Medulla oblongata (tissue), 1 donor: Measurements from ENCODE around the gene TRAFD1.
"Not testable (repeated sequence)": the region's sequence is repeated elsewhere in the genome, so short reads cannot be mapped to it uniquely, and the experiment has no call there.

Experiments
- DNase-seq: peaks from one replicate; pipeline ENCODE4 v3.0.0-alpha.2; 2015; ENCODE audit errors: extremely low spot score

Gene TRAFD1, protein sequence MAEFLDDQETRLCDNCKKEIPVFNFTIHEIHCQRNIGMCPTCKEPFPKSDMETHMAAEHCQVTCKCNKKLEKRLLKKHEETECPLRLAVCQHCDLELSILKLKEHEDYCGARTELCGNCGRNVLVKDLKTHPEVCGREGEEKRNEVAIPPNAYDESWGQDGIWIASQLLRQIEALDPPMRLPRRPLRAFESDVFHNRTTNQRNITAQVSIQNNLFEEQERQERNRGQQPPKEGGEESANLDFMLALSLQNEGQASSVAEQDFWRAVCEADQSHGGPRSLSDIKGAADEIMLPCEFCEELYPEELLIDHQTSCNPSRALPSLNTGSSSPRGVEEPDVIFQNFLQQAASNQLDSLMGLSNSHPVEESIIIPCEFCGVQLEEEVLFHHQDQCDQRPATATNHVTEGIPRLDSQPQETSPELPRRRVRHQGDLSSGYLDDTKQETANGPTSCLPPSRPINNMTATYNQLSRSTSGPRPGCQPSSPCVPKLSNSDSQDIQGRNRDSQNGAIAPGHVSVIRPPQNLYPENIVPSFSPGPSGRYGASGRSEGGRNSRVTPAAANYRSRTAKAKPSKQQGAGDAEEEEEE

DNA sequence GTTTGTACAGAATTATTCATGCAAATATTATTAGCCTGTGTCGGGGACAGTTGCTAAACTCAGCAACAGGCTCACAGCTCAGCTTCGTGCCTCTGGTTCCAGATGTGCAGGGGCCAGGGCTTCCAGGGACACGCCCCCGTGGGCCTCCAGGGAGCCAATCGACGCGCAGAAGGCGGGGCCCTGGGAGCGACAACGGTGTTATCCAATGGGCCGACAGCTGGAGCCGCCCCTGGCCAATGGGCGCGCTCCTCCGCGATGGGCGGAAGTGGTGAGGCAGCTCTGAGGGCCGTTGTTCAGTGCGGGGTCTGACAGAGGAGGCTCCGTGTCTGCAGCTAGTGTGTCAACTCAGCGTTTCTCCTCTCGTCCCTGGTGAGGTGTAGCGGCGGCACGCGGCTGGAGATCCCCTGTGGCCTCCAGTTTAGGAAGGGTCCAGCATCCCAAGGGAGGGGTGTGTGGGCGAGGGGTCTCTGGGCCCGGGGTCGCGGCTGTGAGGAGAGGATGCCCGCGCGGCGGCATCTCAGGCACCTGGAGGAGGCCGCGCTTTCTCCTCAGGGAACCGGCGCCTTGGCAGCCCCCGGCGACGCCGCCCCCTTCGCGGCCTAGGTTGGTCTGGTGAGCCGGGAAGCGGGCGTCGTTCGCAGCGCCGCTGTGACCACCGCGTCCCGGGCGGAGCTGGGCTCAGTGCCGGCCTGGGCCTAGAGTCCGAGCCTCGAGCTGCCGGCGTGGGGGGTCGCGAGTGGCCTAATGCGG lies at the start of gene TRAFD1:
Gene TRAFD1, plus strand, starts transcription at position 311 of the 750 bp plus-strand sequence. CDS start 4,963 bp downstream, outside the sequence.
- DNase-seq = peak; percentile 98

DNA sequence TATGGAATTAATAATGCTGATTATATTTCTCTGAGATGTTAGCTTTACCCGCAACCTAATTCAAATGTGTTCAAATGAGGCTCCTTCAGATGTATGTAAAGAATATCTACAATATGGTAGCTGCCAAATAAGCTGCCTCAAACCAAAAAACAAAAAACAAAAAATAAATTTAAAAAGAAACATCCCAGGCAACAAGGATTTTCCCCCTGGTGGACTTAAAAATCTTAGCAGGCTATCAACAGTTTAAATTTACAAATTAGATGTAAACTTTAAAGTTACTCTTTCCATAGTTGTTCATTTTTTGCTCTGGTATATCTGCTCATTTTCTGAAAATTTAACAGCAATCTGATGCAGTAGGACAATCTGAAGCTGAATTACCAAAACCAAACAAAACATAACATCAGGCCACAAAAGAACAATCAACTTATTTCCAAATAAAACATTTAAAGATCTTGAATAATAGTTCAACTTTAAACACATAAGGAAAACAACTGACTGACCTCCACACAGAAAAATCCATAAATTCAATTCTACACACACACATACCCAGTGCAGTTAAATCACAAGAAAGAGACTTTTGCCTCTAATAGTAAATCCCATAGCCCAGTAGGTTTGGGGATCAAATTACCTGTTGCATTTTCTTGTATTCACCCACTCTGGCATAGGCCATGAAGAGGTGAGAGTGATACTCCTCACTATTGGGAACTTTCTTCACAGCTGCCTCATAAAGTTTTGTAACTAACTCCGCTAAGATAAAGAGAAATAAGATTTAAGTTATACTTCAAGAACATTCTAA lies 38.1 kb upstream of the TRAFD1 start:
- no peak for DNase-seq

GRCh38 chr12:112087851-112088250 lies 37.5 kb upstream of the TRAFD1 start:
- no peak for DNase-seq

DNA sequence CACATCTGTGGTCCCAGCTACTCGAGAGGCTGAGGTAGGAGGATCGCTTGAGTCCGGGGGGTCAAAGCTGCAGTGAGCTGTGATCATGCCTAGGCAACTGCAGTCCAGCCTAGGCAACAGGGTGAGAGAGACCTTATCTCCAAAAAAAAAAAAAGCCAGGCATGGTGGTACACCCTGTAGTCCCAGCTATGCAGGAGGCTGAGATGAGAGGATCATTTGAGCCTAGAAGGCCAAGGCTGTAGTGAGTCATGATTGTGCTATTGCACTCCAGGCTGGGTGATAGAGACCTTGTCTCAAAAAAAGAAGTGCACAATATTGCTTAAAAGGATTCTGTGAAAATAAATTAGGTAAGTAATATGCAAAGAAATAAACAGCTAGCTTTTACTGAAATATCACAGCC lies 33.8 kb upstream of the TRAFD1 start:
- no peak for DNase-seq

DNA sequence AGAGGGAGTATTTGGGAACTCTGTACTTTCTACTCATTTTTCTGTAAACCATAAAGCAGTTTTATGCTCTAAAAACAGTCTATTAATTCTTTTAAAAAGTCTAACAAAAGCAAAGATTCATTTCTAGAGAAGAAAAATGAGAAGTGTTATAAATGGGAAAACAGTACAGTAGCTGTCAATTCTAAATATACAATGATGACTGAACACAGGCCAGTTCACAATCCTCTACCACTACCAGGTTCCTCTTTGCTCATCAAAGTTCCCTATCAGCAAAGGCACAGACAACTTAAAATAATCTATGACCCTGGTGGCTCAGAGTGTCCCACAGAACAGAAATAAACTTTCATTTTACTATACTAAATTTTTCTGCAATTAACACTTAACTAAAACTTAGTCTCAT lies 29.3 kb upstream of the TRAFD1 start:
- peak; percentile 56 for DNase-seq

DNA sequence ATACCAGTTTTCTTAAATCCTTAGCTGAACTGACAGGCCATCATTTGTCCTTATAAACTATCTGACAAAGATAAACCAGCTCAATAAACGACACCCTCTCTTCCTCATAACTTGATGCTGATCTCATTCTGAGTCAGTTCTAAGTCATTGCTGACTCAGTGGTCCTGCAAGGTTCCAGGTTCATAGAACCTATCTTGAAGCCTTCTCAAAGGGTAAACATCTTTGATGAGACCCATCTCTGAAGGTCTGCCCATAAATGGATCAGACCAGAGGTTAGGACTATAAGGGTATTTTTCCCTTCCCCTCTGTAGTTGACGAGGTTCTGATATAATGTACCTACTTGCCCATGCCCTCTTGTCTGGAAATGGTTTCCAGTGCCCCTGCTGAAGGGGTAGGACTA lies 28.7 kb upstream of the TRAFD1 start:
- no peak for DNase-seq

GRCh38 chr12:112097641-112098040 lies 27.7 kb upstream of the TRAFD1 start:
- DNase-seq = no peak

DNA sequence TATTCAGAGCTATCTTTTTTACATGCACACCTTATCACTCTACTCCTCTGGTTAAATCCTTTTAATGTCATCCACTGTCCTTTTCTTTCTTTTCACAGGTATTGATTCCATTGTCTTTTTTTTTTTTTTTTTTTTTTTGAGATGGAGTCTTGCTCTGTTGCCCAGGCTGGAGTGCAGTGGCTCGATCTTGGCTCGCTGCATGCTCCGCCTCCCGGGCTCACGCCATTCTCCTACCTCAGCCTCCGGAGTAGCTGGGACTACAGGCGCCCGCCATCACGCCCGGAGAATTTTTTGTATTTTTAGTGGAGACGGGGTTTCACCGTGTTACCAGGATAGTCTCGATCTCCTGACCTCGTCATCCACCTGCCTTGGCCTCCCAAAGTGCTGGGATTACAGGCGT lies 24.9 kb upstream of the TRAFD1 start:
- DNase-seq = not testable (repeated sequence)

GRCh38 chr12:112102127-112102526 lies 23.2 kb upstream of the TRAFD1 start:
- no peak for DNase-seq

GRCh38 chr12:112102746-112103145 lies 22.6 kb upstream of the TRAFD1 start:
- DNase-seq = not testable (repeated sequence)

DNA sequence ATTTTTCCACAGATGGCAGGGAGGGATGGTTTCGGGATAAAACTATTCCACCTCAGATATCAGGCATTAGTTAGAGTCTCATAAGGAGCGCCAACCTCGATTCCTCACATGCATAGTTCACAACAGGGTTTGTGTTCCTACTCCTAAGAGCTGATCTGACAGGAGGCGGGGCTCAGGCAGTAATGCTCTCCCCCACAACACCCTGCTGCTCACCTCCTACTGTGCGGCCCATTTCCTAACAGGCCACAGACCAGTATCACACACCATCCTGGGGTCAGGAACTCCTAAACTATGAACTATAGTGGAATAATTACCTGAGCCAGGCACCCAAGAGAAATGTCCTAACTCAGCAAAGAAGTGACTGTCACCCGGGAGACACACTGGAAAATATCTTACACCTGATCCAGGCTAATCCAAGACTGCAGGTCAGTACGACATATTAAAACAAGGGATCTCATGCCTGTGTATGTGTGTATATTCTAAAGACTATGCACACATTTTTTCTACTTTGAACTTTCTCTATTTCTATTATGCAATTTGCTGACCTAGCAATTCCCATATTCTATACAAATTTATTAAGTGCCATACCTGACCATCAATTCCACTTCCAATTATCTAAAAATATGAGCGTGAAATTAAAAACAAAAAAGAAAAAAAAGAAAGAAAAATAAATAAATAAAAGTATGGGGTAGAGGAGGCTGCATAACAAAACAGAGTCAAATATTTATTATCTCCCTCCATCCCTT lies 21.4 kb upstream of the TRAFD1 start:
- DNase-seq = no peak

GRCh38 chr12:112105891-112106290 lies 19.5 kb upstream of the TRAFD1 start:
- DNase-seq = no peak

GRCh38 chr12:112107306-112108201 lies 17.8 kb upstream of the TRAFD1 start:
- DNase-seq = peak; percentile 22

DNA sequence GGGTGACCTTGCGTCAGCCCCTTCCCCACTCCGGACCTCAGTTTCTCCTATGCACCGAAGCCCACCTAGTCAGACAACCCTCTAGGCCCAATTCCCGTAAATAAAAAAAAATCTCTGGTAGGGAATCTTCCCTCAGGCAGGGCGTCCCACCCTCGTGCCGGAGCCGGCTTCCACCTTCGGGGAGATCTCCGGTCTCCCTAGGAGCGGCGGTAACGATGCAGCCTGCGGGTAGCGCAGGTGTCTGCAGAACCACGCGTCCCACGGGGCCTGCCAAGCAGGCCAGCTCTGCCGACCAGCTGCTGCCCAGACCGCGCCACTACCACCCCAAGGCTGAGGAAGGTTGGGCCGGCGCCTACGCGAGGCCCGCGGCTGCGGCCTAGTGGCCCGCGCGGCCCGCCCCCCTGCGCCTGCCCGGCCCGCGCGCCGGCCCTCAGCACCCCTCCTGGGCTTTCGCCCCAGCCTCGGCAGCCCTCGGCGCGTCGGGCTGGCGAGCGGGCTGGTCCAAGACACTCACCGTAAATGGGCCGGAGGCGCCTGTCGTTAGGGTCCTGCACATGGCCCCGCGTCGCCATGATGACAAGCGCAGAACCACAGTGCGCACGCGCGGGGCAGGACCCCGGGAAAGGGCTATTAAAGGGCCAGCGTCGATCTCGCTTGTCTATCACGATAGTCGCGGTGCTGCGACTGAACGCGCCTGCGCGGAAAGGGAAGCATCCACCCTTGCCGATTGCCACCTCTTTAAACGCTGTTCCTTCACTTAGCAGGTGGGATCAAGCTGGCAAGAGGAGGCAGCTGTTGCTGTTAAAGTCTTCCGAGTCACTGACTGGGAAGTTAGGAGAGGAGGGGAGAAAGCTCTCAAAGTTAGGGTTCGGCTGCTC lies 16.9 kb upstream of the TRAFD1 start, which contains the start of gene NAA25:
Gene NAA25, minus strand, starts transcription at position 582 of the 878 bp plus-strand sequence. Its CDS starts 10 bp downstream, at position 572.
- DNase-seq = peak; percentile 94

GRCh38 chr12:112110787-112111662 lies 14.3 kb upstream of the TRAFD1 start:
- DNase-seq = not testable (repeated sequence)

DNA sequence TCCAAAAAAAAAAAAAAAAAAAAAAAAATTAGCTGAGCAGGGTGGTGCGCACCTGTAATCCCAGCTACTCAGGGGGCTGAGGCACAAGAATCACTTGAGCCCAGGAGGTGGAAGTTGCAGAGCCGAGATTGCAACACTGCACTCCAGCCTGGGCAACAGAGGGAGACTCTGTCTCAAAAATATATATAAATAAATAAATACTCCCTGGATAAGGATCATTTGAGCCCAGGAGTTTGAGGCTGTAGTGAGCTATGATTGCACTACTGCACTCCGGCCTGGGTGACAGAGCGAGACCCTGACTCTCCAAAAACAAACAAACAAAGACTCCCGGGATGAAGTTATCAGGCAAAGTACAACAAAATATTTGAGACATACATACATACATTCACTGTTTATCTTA lies 13.4 kb upstream of the TRAFD1 start:
- no peak for DNase-seq

DNA sequence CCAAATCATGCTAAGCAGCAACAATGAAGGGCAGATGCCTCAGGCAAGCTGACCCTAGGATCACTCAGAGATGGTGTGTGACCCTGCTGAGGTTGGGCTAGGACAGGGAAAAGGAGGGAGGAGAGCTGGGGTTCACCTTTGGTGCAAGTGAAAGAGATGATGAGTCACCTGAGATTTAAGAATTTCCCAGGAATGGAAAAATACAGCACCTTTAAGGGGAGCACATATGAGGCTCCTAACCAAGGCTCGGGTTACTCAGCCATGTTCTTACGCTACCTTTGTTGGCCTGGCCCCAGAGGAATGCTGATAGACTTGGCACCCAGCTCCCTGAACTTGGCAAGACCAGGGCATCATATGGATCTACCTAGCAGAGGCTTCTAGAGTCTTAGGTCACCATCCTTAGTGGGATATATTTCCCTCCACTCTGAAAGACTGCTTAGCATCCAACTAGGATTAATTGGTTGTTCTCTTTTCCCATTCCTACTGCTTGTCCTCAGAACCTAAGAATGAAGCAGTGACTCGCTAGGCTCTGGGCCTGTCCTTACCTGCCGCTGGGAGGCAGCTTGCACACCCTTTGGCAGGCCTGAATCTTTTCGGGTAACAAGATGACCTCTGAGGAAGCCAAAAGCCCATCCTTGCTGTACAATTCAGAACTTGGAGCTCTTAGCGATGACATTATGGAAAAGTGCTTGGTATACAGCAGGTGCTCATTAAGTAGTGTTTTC lies 12.8 kb upstream of the TRAFD1 start:
- no peak for DNase-seq
